ENCODE results near the gene PPP6R2. TPM values are rescaled to one million over a fixed set of nuclear protein-coding genes. Genes with fewer than 3 reads are reported as not detected.
A peak's percentile ranks its signal among the peaks of the same experiment; 100 is the strongest.

Gene PPP6R2
- total RNA-seq, 1 donor from 2014 or later: 62.8 TPM

DNA sequence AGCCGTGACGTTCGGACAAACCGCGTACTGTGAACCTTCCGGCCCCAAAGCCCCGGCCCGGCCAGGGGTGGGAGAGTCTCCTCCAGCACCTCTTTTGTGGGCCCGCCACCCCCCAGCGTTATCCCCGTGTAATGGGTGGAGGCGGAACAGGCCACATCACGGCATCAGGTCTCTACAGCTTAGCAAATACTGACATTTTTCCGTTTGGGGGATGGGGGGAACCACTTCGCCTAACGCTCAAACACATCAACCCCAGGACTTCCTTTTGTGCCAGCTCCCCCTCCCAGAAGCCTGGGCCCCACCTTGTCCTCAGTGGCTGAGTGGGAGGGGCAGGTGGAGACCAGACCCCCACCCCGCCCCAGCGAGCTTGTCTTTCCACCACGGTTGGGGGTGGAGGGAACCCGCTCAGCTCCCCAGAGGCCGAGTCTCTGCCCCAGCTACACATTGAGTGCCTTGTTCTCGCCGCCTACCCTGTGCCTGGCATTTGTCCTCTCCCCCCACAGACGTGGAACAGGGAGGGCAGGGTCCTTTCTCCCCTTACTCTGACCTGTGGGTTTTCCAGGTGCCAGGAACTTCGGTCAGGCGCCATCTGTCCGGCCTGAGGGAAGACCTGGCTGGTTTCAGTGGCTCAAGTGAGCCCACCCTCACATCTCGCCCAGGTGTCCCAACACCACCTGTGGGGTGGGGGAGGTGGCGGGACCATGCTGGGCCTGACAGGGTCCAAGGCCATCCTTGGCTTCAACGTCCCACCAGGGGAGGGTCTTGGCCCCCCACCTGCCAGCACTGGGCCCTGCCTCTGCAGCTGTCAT, 102.1 kb downstream of the PPP6R2 start:
- Mint-ChIP-seq H3K4me1 (ENCODE audit: unreplicated experiment) (peaks cover 9% of the 10 kb centered on the region), H3K4me3 (no peak overlapping the region), H3K9me3 (no peaks in the 10 kb centered on the region)

DNA sequence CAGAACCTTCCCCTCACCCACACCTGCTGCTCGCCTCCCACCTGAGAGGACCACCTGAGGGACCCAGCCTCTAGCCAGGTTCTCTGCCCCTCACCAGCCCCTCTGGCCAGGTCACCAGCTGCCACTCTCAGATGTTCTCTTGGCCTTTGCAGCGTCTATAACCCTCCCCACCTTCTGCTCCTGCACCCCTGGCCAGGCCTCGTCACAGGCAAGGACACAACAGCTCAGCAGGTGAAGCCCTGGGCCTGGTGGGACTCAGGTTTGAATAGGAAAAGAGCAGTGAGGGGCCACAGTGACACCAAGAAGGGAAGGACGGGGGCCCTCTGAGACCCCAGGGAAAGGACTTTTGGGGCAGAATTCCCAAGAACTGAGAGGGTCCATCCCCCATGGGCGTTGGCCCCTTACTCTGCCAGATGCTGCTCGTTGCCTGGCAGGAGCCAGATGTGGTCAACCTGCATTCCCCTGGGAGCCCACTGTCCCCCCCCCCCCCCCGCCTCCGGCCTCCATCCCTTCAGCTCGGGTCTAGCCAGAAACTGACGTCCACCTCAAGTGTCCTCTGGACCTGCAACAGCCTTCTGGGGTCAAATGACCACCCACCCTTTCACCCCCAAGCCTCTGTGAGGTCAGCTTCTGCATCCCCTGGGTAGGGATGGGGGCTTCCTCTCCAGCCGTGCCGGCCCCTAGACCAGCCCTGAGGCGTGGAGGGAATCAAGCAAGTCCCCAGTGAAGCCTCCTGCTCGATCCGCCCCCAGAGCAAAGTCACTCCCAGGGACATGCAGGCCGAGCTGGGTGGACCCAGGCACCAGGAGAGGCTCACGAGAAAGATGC, 103.0 kb downstream of the PPP6R2 start:
- Mint-ChIP-seq H3K27me3 (no peaks in the 10 kb centered on the region), H3K4me3 (peak overlapping the region; percentile 47), H3K27ac (peak overlapping the region; percentile 67)

More for the DNA sequence above, 102.1 kb downstream of the PPP6R2 start:
- Mint-ChIP-seq H3K27me3 (no peaks in the 10 kb centered on the region), H3K27ac (peak overlapping the region; percentile 67), H3K36me3 (peaks cover 5% of the 10 kb centered on the region)
- no peak for DNase-seq (ENCODE audit: extremely low spot score, unreplicated experiment)
- TF ChIP-seq, protein P1, sequence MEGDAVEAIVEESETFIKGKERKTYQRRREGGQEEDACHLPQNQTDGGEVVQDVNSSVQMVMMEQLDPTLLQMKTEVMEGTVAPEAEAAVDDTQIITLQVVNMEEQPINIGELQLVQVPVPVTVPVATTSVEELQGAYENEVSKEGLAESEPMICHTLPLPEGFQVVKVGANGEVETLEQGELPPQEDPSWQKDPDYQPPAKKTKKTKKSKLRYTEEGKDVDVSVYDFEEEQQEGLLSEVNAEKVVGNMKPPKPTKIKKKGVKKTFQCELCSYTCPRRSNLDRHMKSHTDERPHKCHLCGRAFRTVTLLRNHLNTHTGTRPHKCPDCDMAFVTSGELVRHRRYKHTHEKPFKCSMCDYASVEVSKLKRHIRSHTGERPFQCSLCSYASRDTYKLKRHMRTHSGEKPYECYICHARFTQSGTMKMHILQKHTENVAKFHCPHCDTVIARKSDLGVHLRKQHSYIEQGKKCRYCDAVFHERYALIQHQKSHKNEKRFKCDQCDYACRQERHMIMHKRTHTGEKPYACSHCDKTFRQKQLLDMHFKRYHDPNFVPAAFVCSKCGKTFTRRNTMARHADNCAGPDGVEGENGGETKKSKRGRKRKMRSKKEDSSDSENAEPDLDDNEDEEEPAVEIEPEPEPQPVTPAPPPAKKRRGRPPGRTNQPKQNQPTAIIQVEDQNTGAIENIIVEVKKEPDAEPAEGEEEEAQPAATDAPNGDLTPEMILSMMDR (conservative IDR thresholded peaks at IDR 0.05): no peak

DNA sequence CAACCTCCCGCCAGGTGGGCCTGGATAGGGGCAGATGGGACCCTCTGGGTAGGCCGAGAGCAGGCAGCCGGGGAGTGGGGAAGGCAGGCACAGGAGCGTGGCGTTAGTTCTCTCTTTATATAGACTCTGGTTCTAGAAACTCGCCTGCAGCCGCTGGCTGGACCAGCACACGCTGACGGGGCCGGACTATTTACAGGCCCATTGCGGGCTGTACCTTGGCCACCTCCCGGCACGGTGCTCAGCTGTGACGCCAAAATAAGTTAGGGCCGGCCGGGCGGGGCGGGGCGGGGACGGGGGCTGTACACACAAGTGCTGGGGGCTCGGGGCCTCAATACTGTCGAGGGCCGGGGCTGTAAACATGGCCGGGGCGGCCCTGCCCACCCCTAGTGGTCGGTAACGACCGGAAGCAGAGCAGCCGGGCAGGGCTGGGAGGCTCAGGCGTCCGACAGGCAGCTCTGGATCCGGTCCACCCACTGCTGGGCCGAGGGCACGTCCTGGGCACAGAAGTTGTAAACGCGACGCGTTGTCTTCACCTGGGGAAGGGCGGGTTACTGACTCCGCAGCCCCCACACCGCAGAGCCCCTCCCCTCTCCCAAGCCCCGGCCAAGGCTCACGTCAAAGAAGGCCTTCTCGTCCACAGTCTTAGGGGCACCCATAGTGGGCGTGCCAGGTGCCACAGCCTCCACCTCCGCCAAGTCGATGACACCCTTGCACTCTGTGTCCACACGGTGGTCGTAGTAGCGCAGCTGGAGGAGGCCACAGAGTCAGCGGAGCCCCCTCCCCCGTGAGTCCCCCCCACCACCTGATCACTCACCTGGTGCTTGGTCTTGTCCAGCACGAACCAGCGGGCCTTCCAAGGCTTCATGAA, 103.8 kb downstream of the PPP6R2 start:
- Mint-ChIP-seq H3K4me1 (ENCODE audit: unreplicated experiment) (peaks cover 9% of the 10 kb centered on the region), H3K27ac (no peak overlapping the region), H3K27me3 (no peaks in the 10 kb centered on the region), H3K36me3 (peaks cover 8% of the 10 kb centered on the region), H3K9me3 (no peaks in the 10 kb centered on the region), H3K4me3 (no peak overlapping the region)
- no peak for DNase-seq (ENCODE audit: extremely low spot score, unreplicated experiment)
- TF ChIP-seq, protein P1 (conservative IDR thresholded peaks at IDR 0.05): no peak

More for the DNA sequence above, 103.0 kb downstream of the PPP6R2 start:
- no peaks in the 10 kb centered on the region for H3K9me3 Mint-ChIP-seq
- peaks cover 9% of the 10 kb centered on the region for H3K4me1 Mint-ChIP-seq (ENCODE audit: unreplicated experiment)
- H3K36me3 Mint-ChIP-seq: peaks cover 8% of the 10 kb centered on the region
- TF ChIP-seq, protein P1 (conservative IDR thresholded peaks at IDR 0.05): no peak
- DNase-seq (ENCODE audit: extremely low spot score, unreplicated experiment): no peak

DNA sequence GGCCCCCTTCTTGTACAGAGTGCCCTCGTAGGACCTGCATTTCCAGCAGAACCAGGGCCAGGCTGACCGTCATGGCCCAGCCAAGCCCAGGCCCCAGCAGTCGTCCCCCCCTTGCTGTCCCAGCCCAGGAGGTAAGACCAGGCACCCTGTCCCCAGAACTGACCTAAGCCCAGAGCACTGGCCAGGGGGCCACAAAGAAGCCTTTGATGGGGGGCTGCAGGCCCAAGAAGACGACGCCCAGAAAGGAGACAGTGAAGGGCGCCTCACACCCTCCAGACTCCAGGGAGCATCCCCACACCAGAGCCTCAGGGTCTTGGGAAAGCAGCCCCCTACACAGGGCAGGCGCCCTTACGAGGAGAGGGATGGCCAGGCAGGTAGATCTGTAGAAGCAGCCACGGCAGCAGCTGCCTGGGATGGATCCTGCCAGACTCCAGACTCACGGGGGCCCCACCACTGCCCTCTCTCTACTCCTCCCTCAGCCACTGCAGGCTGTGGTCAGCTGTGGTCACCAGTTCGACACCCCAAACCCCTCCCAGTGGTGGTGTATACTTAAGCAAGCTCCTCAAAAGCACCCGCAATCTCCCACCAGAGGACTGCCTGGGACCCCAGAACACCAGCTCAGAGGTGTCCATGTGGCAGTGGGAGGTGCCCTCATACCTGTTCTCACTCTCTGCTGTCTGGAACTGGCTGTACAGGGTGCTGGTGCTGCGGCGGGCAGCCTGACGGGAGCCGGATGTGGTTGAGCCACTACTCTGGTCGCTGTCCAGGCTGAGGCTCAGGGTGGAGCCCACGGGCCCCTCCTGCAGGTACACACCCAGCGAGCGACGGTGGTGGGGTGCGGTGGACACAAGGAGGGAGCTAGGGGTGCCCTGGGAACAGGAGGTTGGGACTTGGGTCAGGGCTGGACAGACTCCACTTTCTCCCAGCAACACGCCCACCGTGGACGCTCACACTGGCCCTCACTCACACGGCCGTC, 104.7 kb downstream of the PPP6R2 start:
- Mint-ChIP-seq H3K27me3 (no peaks in the 10 kb centered on the region), H3K4me3 (no peak overlapping the region), H3K9me3 (no peaks in the 10 kb centered on the region), H3K36me3 (peaks cover 11% of the 10 kb centered on the region), H3K27ac (peak overlapping the region; percentile 11), H3K4me1 (ENCODE audit: unreplicated experiment) (peaks cover 9% of the 10 kb centered on the region)
- DNase-seq (ENCODE audit: extremely low spot score, unreplicated experiment): no peak
- TF ChIP-seq, protein P1 (conservative IDR thresholded peaks at IDR 0.05): no peak

All from type B pancreatic cell (in vitro differentiated cells).